HTR-8/SVneo (cell line): ENCODE data around the gene CABP1.
A peak's percentile ranks its signal among the peaks of the same experiment; 100 is the strongest.

Experiments
- DNase-seq: peaks from one replicate; pipeline ENCODE4 v3.0.0; 2011; ENCODE audit warnings: low spot score, mixed read lengths; ENCODE audit not compliant: insufficient read length
- FAIRE-seq: peaks from 2 replicates; lab custom pipeline; 2011; peaks lifted over from hg19 to GRCh38; lab: Jason Lieb, UNC

CABP1 gene

GRCh38 chr12:120689397-120690082 lies 49.1 kb downstream of the CABP1 start:
- DNase-seq (no peak), FAIRE-seq (no peak)

DNA sequence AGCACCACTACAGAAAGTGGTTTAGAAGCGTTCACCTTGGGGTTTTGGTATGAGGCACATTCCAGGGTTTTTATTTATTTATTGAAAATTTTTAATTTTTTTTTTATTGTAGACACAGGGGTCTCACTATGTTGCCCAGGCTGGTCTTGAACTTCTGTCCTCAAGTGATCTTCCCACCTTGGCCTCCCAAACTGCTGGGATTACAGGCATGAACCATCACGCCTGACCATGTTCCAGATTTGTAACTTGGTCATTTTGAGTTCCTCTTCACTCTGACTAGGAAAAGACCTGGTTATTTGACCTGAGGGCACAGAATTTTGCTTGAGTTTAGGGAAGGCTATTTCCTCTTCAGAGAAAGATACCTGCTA lies 49.6 kb downstream of the CABP1 start:
- FAIRE-seq: no peak
- DNase-seq: no peak

GRCh38 chr12:120690978-120691377 lies 50.6 kb downstream of the CABP1 start:
- DNase-seq (no peak), FAIRE-seq (no peak)

- FAIRE-seq: no peak
- DNase-seq: no peak
These were observed 52.2 kb downstream of the CABP1 start for GRCh38 chr12:120692524-120693033.

- no peak for DNase-seq
- no peak for FAIRE-seq
These were observed 53.4 kb downstream of the CABP1 start for GRCh38 chr12:120693848-120694247.

DNA sequence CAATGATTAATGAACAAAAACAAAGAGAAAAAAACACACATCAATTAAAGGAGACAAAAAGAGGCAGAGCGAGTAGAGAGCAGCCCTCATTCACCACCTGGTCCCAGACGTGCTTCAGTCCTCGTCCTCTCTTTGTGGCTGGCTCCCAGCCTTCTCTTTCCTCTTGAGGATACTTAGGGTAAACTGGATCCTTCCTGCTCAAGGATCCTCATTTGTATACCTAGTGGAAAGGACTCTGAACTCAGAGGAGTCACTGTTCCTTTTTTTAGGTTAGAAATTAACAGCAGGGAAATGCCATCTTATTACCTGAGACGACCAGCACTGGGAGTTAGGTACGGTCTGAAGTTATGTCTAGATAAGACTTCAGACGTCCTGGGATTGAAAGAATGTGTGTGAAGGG lies 56.2 kb downstream of the CABP1 start:
- DNase-seq: no peak

GRCh38 chr12:120697344-120697743 lies 56.9 kb downstream of the CABP1 start:
- no peak for FAIRE-seq
- no peak for DNase-seq

More for the DNA sequence above, 56.2 kb downstream of the CABP1 start:
- no peak for FAIRE-seq

GRCh38 chr12:120698665-120699064 lies 58.2 kb downstream of the CABP1 start:
- DNase-seq: no peak
- FAIRE-seq: no peak

- FAIRE-seq (no peak), DNase-seq (no peak)
These were observed 59.1 kb downstream of the CABP1 start for GRCh38 chr12:120699553-120699952.

DNA sequence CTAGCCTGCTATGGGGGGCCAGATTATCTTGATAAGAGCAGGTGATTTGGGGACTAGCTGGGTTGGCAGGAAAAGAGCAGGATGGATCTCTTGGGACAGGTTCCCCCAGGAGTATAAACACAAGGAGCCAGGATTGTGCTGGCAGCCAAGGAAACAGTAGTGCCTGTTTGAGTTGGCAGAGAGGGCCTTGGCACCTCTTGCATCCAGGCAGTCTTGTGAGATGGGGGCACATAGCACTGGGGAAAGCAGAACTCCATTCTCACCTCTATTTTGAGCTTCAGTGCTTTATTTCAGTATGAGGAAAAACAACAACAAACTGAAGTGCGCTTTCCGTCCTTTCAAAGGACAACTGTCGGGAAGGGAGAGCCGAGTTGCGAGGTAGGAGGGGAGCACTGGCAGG lies 60.5 kb downstream of the CABP1 start:
- no peak for DNase-seq

GRCh38 chr12:120702637-120703036 lies 62.2 kb downstream of the CABP1 start:
- DNase-seq: no peak
- FAIRE-seq: no peak

More for the DNA sequence above, 60.5 kb downstream of the CABP1 start:
- no peak for FAIRE-seq

- no peak for FAIRE-seq
- no peak for DNase-seq
These were observed 63.0 kb downstream of the CABP1 start for GRCh38 chr12:120703311-120703942.

GRCh38 chr12:120705618-120706017 lies 65.2 kb downstream of the CABP1 start:
- DNase-seq (no peak), FAIRE-seq (no peak)

DNA sequence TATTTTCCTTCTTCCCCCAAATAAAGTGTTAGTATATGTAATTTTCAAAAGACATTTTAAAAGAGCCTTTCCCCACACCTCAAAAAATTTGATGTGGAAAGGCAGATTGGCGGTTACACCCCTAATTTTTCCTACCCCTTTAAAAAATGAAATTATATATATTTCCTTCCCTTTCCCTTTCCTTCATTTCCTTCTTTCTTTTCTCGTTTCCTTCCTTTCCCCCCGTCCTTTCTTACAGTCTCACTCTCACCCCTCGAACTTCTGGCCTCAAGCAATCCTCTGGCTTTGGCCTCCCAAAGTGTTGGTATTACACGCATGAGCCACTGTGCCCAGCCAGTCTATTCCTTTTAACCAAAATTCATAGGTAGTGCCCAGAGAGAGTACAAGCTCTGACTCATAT lies 65.6 kb downstream of the CABP1 start:
- DNase-seq (no peak), FAIRE-seq (no peak)

- no peak for FAIRE-seq
- DNase-seq: no peak
These were observed 68.2 kb downstream of the CABP1 start for GRCh38 chr12:120708651-120709050.

DNA sequence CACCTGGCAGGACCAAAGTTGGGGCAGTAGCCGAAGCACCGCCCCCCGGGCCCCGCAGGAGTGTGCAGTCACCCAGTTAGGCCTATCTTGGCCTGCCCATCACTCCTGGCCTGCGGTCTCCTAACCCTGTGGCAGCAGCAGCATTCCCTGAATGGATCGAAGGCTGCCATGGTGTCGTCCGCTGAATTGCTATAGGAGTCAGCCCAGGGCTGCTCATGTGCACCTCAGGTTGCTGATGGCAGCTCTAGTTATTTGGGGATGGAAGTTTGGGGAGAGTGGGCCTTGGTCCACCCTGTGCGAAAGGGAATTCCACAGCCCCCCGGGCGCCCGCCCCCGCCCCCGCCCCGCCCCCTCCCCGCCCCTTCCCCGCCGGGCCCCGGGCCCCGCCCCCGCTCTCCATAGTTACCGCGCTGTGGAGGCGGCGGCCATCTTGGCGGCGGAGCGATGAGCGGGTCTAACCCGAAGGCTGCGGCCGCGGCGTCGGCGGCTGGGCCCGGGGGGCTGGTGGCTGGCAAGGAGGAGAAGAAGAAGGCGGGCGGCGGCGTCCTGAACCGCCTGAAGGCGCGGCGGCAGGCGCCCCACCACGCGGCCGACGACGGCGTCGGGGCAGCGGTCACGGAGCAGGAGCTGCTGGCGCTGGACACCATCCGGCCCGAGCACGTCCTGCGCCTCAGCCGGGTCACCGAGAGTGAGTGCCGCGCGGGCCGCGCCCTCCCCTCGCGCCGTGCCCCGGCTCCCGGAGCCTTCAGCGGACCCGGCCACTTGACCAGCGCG lies 69.8 kb downstream of the CABP1 start, which contains the start of gene UNC119B:
Gene UNC119B (plus strand): TSS at position 428 of the 774 bp plus-strand sequence. CDS start 17 bp downstream, at position 445.
- FAIRE-seq (no peak), DNase-seq (peak; percentile 74)

DNA sequence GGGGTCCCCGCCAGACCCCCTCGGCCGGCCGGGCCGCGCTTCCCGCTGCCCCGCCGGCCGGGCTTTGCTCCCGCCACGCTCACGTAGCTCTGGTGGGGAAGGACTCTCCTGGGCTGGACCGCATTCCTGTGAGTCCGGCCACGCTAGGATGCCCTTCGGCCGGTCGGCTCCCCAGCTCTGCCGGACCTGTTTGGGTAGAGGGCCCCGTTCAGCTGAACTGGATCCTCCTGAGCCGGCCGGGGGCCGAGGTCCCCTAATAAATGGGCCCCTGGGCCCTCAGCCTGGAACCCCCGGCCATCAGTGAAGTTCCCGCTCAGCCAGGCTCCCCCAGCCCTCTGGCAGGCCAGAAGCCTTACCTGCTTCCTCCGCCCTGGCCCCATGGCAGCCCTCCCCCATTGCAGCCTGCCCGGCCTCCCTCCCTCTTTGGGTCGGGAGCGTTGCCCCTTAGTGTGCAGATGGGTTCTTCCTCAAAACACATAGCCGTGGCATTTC lies 70.4 kb downstream of the CABP1 start:
- FAIRE-seq (no peak), DNase-seq (no peak)

DNA sequence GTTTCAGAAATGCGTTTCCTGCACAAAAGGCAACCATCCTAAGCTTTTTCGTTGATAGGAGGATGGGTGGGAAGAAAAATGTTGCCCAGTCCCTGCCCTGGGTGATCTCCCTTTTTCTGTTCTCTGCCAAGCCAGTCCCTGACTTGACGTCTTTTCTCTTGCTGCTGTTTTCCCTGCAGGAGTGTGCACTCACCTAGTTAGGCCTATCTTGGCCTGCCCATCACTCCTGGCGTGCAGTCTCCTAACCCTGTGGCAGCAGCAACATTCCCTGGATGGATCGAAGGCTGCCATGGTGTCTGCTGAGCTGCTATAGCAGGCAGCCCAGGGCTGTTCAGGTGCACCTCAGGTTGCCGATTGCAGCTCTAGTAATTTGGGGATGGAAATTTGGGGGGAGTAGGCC lies 71.0 kb downstream of the CABP1 start:
- FAIRE-seq (no peak), DNase-seq (no peak)

DNA sequence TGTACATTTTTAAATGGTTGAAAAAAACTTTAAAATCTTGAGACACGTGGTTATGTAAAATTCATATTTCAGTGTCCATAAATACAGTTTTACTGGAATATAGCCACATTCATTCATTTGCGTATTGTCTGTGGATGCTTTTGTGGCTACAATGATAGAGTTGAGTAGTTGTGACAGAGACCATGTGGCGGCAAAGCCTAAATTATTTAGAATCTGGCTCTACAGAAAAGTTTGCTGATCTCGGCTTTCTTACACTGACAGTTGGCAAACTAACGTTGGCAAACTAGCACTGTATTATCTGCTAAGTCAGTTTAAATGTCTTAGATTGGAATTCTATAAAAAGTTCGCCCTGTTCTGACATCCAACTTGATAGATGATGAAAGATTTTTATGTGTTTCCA lies 72.2 kb downstream of the CABP1 start:
- DNase-seq (no peak), FAIRE-seq (no peak)

- peak; percentile 83 for DNase-seq
- peak; percentile 59 for FAIRE-seq
These were observed 73.5 kb downstream of the CABP1 start for GRCh38 chr12:120713861-120714482.
